HFFc6 (cell line): ENCODE measurements around the gene FFAR1. TPM values are rescaled to one million over a fixed set of nuclear protein-coding genes. Genes with fewer than 3 reads are reported as not detected.

Experiments
- DNase-seq: peaks from one replicate; pipeline ENCODE4 v3.0.0-alpha.2; 2018
- H3K27ac Mint-ChIP-seq: 2 replicates; pipeline ENCODE4 v1.8.0; 2020; ENCODE audit warnings: mild to moderate bottlenecking, mixed read lengths
- H3K27me3 Mint-ChIP-seq: 2 replicates; pipeline ENCODE4 v1.8.0; 2021; ENCODE audit warnings: mild to moderate bottlenecking, moderate library complexity, mixed read lengths; ENCODE audit not compliant: insufficient read depth
- H3K36me3 Mint-ChIP-seq: 2 replicates; pipeline ENCODE4 v1.8.0; 2021; ENCODE audit warnings: low read depth, mixed read lengths
- H3K4me1 Mint-ChIP-seq: 2 replicates; pipeline ENCODE4 v1.8.0; 2020; ENCODE audit warnings: low read depth, mixed read lengths
- H3K4me3 Mint-ChIP-seq: 2 replicates; pipeline ENCODE4 v1.8.0; 2020; ENCODE audit warnings: mild to moderate bottlenecking, moderate library complexity, mixed read lengths
- H3K9me3 Mint-ChIP-seq: 2 replicates; pipeline ENCODE4 v1.8.0; 2020; ENCODE audit warnings: mild to moderate bottlenecking, mixed read lengths
- CTCF ChIP-seq: fragments of 200-600 bp; sonication (generic); IDR thresholded peaks from 2 replicates; pipeline ENCODE4 v1.5.0; 2021; ENCODE audit warnings: antibody characterized with exemption, mild to moderate bottlenecking
- total RNA-seq, 6 experiments: library from RNA; stranded (reverse); fragmentation: NEBNext Ultra II Directional; extraction: Animal tissue kit (Norgen Biotek cat#: 25700); gene quantifications; 2 replicates in 1 of 6; 3 replicates in 5 of 6; pipeline ENCODE4 v1.2.3, GENCODE V29; 2021

The FFAR1 gene
- total RNA-seq, 6 experiments from 2014 or later: not detected

GRCh38 chr19:35310811-35311465 is 36.8 kb upstream of the FFAR1 start:
- no peak overlapping the region for H3K27ac Mint-ChIP-seq
- no peaks in the 10 kb centered on the region for H3K9me3 Mint-ChIP-seq
- no peak for TF ChIP-seq CTCF
- H3K36me3 Mint-ChIP-seq: no peaks in the 10 kb centered on the region
- no peaks in the 10 kb centered on the region for H3K4me1 Mint-ChIP-seq
- no peak overlapping the region for H3K4me3 Mint-ChIP-seq
- DNase-seq: no peak
- H3K27me3 Mint-ChIP-seq: peaks cover 19% of the 10 kb centered on the region

- no peak overlapping the region for H3K27ac Mint-ChIP-seq
Measured at GRCh38 chr19:35311901-35312665, 35.6 kb upstream of the FFAR1 start.

GRCh38 chr19:35313587-35313986 is 34.1 kb upstream of the FFAR1 start:
- no peak for DNase-seq
- no peak overlapping the region for H3K27ac Mint-ChIP-seq
- peaks cover 15% of the 10 kb centered on the region for H3K27me3 Mint-ChIP-seq
- peaks cover 3% of the 10 kb centered on the region for H3K4me1 Mint-ChIP-seq
- no peak overlapping the region for H3K4me3 Mint-ChIP-seq
- H3K36me3 Mint-ChIP-seq: no peaks in the 10 kb centered on the region
- H3K9me3 Mint-ChIP-seq: no peaks in the 10 kb centered on the region
- TF ChIP-seq CTCF: no peak

More at GRCh38 chr19:35311901-35312665, 35.6 kb upstream of the FFAR1 start:
- no peak overlapping the region for H3K4me3 Mint-ChIP-seq
- no peaks in the 10 kb centered on the region for H3K4me1 Mint-ChIP-seq
- H3K27me3 Mint-ChIP-seq: peaks cover 19% of the 10 kb centered on the region
- no peaks in the 10 kb centered on the region for H3K9me3 Mint-ChIP-seq
- no peak for TF ChIP-seq CTCF
- DNase-seq: no peak
- H3K36me3 Mint-ChIP-seq: no peaks in the 10 kb centered on the region

- Mint-ChIP-seq H3K27me3 (peaks cover 13% of the 10 kb centered on the region), H3K9me3 (no peaks in the 10 kb centered on the region), H3K27ac (no peak overlapping the region), H3K4me1 (peaks cover 8% of the 10 kb centered on the region), H3K4me3 (no peak overlapping the region), H3K36me3 (no peaks in the 10 kb centered on the region)
- no peak for TF ChIP-seq CTCF
- DNase-seq: no peak
Measured at GRCh38 chr19:35314031-35314430, 33.7 kb upstream of the FFAR1 start.

- Mint-ChIP-seq H3K4me3 (no peak overlapping the region), H3K4me1 (peaks cover 15% of the 10 kb centered on the region), H3K9me3 (no peaks in the 10 kb centered on the region), H3K36me3 (no peaks in the 10 kb centered on the region), H3K27me3 (peaks cover 13% of the 10 kb centered on the region), H3K27ac (no peak overlapping the region)
- no peak for TF ChIP-seq CTCF
- no peak for DNase-seq
Measured at GRCh38 chr19:35314858-35315470, 32.7 kb upstream of the FFAR1 start.
